HEK293T (cell line): ENCODE data around the gene LCE1D.

Experiments
- CTCF ChIA-PET: fragments of 350-600 bp; formaldehyde crosslinking; extraction: SDS; loops from one replicate; lab custom pipeline; 2021; ENCODE audit warnings: antibody characterized with exemption, inconsistent platforms; lab: Yijun Ruan, JAX
- POLR2A ChIA-PET: fragments of 350-600 bp; formaldehyde crosslinking; extraction: SDS; loops from one replicate; lab custom pipeline; 2020; ENCODE audit warnings: antibody characterized with exemption, inconsistent platforms; lab: Yijun Ruan, JAX
- DNase-seq: peaks from one replicate; pipeline ENCODE4 v3.0.0; 2012; ENCODE audit warnings: mixed read lengths; ENCODE audit errors: extremely low spot score
- ARNT ChIP-seq: fragments of 450-650 bp; IDR thresholded peaks from 2 replicates; pipeline ENCODE4 v1.6.1; 2017; ENCODE audit warnings: mild to moderate bottlenecking
- BHLHE40 ChIP-seq: fragments of 450-650 bp; IDR thresholded peaks from 2 replicates; pipeline ENCODE4 v1.6.1; 2016; ENCODE audit warnings: mild to moderate bottlenecking, moderate library complexity, borderline replicate concordance
- CTBP1 ChIP-seq: fragments of 450-650 bp; IDR thresholded peaks from 2 replicates; pipeline ENCODE4 v1.6.1; 2016; ENCODE audit warnings: borderline replicate concordance
- ELF4 ChIP-seq: fragments of 450-650 bp; IDR thresholded peaks from 2 replicates; pipeline ENCODE4 v1.6.1; 2017; ENCODE audit warnings: antibody characterized with exemption
- FOXA1 ChIP-seq: fragments of 450-650 bp; IDR thresholded peaks from 2 replicates; pipeline ENCODE4 v1.6.1; 2016; ENCODE audit warnings: mild to moderate bottlenecking
- FOXK2 ChIP-seq: fragments of 450-650 bp; IDR thresholded peaks from 2 replicates; pipeline ENCODE4 v1.6.1; 2016; ENCODE audit warnings: mild to moderate bottlenecking
- FOXM1 ChIP-seq: fragments of 450-650 bp; IDR thresholded peaks from 2 replicates; pipeline ENCODE4 v1.6.1; 2017; ENCODE audit warnings: mild to moderate bottlenecking, borderline replicate concordance
- HDGF ChIP-seq: fragments of 450-650 bp; IDR thresholded peaks from 2 replicates; pipeline ENCODE4 v1.6.1; 2017; ENCODE audit warnings: antibody characterized with exemption, borderline replicate concordance
- L3MBTL2 ChIP-seq: fragments of 450-650 bp; conservative IDR thresholded peaks from 2 replicates; pipeline ENCODE4 v1.6.1; 2016; ENCODE audit warnings: mild to moderate bottlenecking
- LEF1 ChIP-seq: fragments of 450-650 bp; IDR thresholded peaks from 2 replicates; pipeline ENCODE4 v1.6.1; 2017; ENCODE audit warnings: mild to moderate bottlenecking, borderline replicate concordance
- NFRKB ChIP-seq: fragments of 450-650 bp; IDR thresholded peaks from 2 replicates; pipeline ENCODE4 v1.6.1; 2016; ENCODE audit warnings: mild to moderate bottlenecking, moderate library complexity
- SP1 ChIP-seq: fragments of 450-650 bp; IDR thresholded peaks from 2 replicates; pipeline ENCODE4 v1.6.1; 2017
- SUZ12 ChIP-seq: fragments of 450-650 bp; IDR thresholded peaks from 2 replicates; pipeline ENCODE4 v1.6.1; 2016; ENCODE audit warnings: mild to moderate bottlenecking
- TARDBP ChIP-seq: fragments of 450-650 bp; IDR thresholded peaks from 2 replicates; pipeline ENCODE4 v1.6.1; 2016
- ZNF384 ChIP-seq: fragments of 450-650 bp; IDR thresholded peaks from 2 replicates; pipeline ENCODE4 v1.6.1; 2016
- TF ChIP-seq, protein P1 (sequence below): fragments of 450-650 bp; IDR thresholded peaks from 2 replicates; pipeline ENCODE4 v1.6.1; 2016

Gene LCE1D, protein sequence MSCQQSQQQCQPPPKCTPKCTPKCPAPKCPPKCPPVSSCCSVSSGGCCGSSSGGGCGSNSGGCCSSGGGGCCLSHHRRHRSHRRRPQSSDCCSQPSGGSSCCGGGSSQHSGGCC

DNA sequence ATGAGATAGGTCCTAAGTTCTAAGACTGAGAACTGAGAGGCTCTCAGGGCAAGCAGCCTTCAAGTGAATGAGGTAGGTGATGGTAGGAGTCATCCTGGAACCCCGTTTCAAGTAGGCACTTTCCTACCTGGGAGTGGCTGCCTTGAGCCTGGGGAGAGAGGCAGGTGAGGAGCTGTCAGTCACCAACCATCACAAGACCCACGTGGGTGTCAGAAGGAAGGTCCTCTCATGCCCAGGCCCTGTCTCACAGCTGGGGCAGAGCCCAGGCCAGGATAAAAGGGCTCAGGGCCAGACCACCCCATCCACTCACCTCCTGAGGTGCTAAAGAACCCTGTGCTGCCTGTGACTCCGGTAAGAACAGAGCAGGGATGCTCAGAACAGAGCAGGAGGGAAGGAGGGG lies at the start of gene LCE1D:
LCE1D (plus strand) TSS at position 301 of the 400 bp plus-strand sequence. CDS start 1,074 bp downstream, outside the sequence.
- TF ChIP-seq, protein P1, sequence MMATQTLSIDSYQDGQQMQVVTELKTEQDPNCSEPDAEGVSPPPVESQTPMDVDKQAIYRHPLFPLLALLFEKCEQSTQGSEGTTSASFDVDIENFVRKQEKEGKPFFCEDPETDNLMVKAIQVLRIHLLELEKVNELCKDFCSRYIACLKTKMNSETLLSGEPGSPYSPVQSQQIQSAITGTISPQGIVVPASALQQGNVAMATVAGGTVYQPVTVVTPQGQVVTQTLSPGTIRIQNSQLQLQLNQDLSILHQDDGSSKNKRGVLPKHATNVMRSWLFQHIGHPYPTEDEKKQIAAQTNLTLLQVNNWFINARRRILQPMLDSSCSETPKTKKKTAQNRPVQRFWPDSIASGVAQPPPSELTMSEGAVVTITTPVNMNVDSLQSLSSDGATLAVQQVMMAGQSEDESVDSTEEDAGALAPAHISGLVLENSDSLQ = no peak
- TF ChIP-seq HDGF (no peak), ZNF384 (no peak), LEF1 (no peak), L3MBTL2 (no peak), FOXA1 (no peak), FOXK2 (no peak), FOXM1 (no peak), BHLHE40 (no peak), TARDBP (no peak), ARNT (no peak), ELF4 (no peak)
- DNase-seq = no peak
- ChIA-PET POLR2A (no interaction called here), CTCF (no interaction called here)

DNA sequence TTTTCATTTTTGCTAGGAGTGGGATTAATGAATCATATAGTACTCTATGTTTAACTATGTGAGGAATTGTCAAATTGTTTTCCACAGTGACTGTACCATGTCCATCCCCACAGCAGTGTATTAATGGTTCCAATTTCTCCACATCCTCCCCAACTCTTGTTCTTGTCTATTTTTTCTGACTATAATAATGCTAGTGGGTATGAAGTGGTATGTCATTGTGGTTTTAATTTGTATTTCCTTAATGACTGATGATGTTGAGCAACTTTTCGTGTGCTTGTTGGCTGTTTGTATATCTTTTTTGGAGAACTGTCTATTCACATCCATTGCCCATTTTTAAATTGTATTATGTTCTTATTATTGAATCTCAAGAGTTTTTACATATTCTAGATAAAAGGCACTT lies 48.7 kb upstream of the LCE1D start:
- ChIA-PET POLR2A (no interaction called here), CTCF (no interaction called here)
- no peak for TF ChIP-seq L3MBTL2
- TF ChIP-seq SP1 = no peak
- TF ChIP-seq NFRKB = no peak
- TF ChIP-seq FOXA1 = no peak
- TF ChIP-seq LEF1 = no peak
- no peak for TF ChIP-seq TARDBP
- no peak for DNase-seq

DNA sequence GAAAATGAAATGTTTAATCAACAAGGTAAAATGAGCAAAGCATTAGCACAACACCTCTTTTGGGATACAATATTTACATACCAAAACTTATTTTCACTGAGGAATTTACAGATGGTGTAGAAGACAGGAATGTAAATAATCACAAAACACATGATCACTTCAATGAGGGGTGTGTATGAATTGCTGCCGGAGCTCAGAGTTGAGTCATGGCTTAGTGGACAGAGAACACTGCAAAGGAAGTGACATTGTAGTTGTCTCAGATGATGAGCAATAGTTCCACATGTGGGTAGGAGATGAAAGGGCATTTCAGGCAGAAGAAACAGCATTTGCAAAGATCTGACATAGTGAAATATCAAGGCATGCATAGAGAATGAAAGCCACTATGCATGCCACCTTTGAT lies 44.3 kb upstream of the LCE1D start:
- ChIA-PET POLR2A (no interaction called here), CTCF (no interaction called here)
- no peak for DNase-seq
- TF ChIP-seq SP1 (no peak), ZNF384 (no peak), BHLHE40 (no peak), FOXM1 (no peak), TARDBP (no peak), SUZ12 (no peak), CTBP1 (no peak), L3MBTL2 (no peak)
- TF ChIP-seq, protein P1 = no peak

DNA sequence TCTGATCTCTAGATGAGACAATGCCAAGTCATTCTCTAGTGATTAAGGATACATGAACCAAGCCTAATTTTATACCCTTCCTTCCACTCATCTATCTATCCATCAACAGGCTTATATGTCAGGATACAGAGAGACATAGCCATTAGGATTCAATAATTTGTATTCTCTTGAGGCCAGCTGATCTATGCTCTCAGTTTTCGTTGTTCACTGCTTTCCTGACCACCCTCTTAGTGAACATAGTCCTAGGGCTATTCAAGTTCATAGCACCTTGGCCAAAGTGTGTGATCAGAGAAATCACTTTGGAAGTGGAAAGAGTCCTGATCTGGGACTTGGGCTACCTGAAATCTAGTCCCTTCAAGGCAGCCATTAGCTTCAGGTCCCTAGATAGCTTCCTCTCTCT lies 42.9 kb upstream of the LCE1D start:
- TF ChIP-seq L3MBTL2 (no peak), ZNF384 (no peak), CTBP1 (no peak), NFRKB (no peak), FOXA1 (no peak), FOXM1 (no peak), FOXK2 (no peak), ELF4 (no peak)
- CTCF ChIA-PET = no interaction called here
- POLR2A ChIA-PET = no interaction called here
- DNase-seq = no peak

DNA sequence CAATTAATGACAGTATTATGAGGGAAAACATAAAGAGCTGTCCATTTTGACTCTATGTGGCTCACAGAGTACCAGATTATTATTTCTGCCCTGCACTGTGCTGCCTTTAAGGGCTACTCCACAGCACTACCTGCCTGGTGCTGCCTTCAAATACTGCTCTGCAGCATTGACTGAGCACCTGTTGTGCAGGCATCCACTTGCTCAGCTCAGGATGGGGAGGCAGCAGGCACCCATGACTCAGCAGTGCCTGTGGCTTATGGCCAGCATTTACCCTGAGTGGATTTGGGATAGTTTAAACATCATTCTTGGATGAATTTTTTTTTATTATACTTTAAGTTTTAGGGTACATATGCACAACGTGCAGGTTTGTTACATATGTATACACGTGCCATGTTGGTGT lies 39.6 kb upstream of the LCE1D start:
- POLR2A ChIA-PET = no interaction called here

DNA sequence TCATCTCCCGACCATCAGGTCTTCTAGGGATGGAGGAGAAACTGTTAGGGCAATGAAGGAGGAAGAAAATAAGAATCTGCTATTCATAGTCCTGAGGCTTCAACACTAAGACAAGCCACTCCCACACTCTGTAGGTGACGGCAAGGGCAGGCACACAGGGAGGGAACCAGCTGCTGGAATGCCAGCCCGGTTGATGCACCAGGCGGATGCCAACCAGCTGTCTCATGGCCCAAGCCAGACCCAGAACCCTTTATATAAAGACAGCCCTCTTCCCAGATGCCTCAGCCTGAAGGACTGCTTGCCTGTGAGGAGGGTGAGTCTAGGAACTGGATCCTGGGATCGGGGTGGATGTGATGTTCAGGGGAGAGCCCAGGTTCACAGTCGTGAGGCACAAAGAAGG lies 38.8 kb upstream of the LCE1D start, which contains the start of gene KPRP:
KPRP (plus strand) TSS at position 279 of the 400 bp plus-strand sequence. CDS start 1,564 bp downstream, outside the sequence.
- POLR2A ChIA-PET = no interaction called here
- TF ChIP-seq HDGF = no peak
- no peak for TF ChIP-seq TARDBP
- no peak for TF ChIP-seq FOXK2
- no peak for TF ChIP-seq NFRKB
- no peak for TF ChIP-seq ARNT
- TF ChIP-seq SP1 = no peak
- no peak for TF ChIP-seq FOXA1
- no peak for TF ChIP-seq CTBP1
- TF ChIP-seq BHLHE40 = no peak
- no peak for TF ChIP-seq L3MBTL2
- no peak for TF ChIP-seq ZNF384
- TF ChIP-seq ELF4 = no peak
- TF ChIP-seq, protein P1 = no peak
- no peak for TF ChIP-seq FOXM1
- TF ChIP-seq LEF1 = no peak
- TF ChIP-seq SUZ12 = no peak
- DNase-seq = no peak
- CTCF ChIA-PET = no interaction called here

More for the DNA sequence above, 39.6 kb upstream of the LCE1D start:
- CTCF ChIA-PET = no interaction called here
- no peak for TF ChIP-seq NFRKB
- TF ChIP-seq, protein P1 = no peak
- TF ChIP-seq SUZ12 = no peak
- no peak for TF ChIP-seq FOXA1
- no peak for TF ChIP-seq L3MBTL2
- TF ChIP-seq BHLHE40 = no peak
- TF ChIP-seq CTBP1 = no peak
- TF ChIP-seq FOXM1 = no peak
- no peak for TF ChIP-seq FOXK2
- no peak for TF ChIP-seq TARDBP
- no peak for TF ChIP-seq LEF1
- no peak for TF ChIP-seq ELF4
- TF ChIP-seq ARNT = no peak
- no peak for TF ChIP-seq ZNF384
- TF ChIP-seq SP1 = no peak
- no peak for TF ChIP-seq HDGF
- DNase-seq = no peak
